IMR-90 (cell line): ENCODE measurements around the gene ATP8B4. TPM values are rescaled to one million over a fixed set of nuclear protein-coding genes. Genes with fewer than 3 reads are reported as not detected.

Experiments
- ATAC-seq: fragments of 200-7000 bp; cut with Tn5 transposase; 2 replicates; pipeline ENCODE4 v1.9.1; 2020; ENCODE audit warnings: low read depth, mild to moderate bottlenecking, moderate library complexity
- BruUV-seq: library from RNA; stranded (reverse); fragments of 400-500 nt; replicated peaks from 2 replicates; lab custom pipeline; 2021; lab: Mats Ljungman, UMichigan
- CTCF ChIA-PET: fragments of 300-600 bp; formaldehyde crosslinking; extraction: SDS; loops from one replicate; lab custom pipeline; 2021; ENCODE audit warnings: antibody characterized with exemption; lab: Yijun Ruan, JAX
- POLR2A ChIA-PET: fragments of 300-600 bp; sonication (Branson Sonifier 250); formaldehyde crosslinking; loops from one replicate; lab custom pipeline; 2022; ENCODE audit warnings: antibody characterized with exemption; ENCODE audit not compliant: unreplicated experiment; lab: Charles Lee
- DNase-seq: peaks from one replicate; pipeline ENCODE4 v3.0.0; 2013
- H2AFZ ChIP-seq: replicated peaks from 2 replicates; pipeline ENCODE3; 2013; ENCODE audit warnings: low read length, mild to moderate bottlenecking; ENCODE audit not compliant: poor library complexity
- H2AK5ac ChIP-seq: 2 replicates; pipeline ENCODE4 v1.6.1; 2013; ENCODE audit warnings: low read depth, low read length, inconsistent platforms
- H2AK9ac ChIP-seq: replicated peaks from 2 replicates; pipeline ENCODE3; 2013; ENCODE audit warnings: mild to moderate bottlenecking, low read depth, low read length, moderate library complexity; ENCODE audit not compliant: poor library complexity
- H2BK120ac ChIP-seq: 2 replicates; pipeline ENCODE4 v1.6.1; 2013; ENCODE audit warnings: low read depth, low read length, inconsistent platforms
- H2BK15ac ChIP-seq: 3 replicates; pipeline ENCODE4 v1.6.1; 2013; ENCODE audit warnings: low read depth, low read length, inconsistent platforms
- H2BK20ac ChIP-seq: 2 replicates; pipeline ENCODE4 v1.6.1; 2013; ENCODE audit warnings: low read depth, mild to moderate bottlenecking, inconsistent platforms, low read length, moderate library complexity
- H2BK5ac ChIP-seq: 2 replicates; pipeline ENCODE4 v1.6.1; 2013; ENCODE audit warnings: mild to moderate bottlenecking, low read depth, low read length, inconsistent platforms; ENCODE audit not compliant: poor library complexity, severe bottlenecking
- H3K14ac ChIP-seq: replicated peaks from 2 replicates; pipeline ENCODE4 v1.6.1; 2013; ENCODE audit warnings: low read depth, low read length, inconsistent platforms
- H3K18ac ChIP-seq: 2 replicates; pipeline ENCODE4 v1.6.1; 2013; ENCODE audit warnings: low read depth, low read length, control low read depth
- H3K23ac ChIP-seq: 2 replicates; pipeline ENCODE4 v1.6.1; 2013; ENCODE audit warnings: low read depth, low read length, inconsistent platforms
- H3K27ac ChIP-seq: 2 replicates; pipeline ENCODE4 v1.5.1; 2013; ENCODE audit warnings: mild to moderate bottlenecking, control low read depth, low read length; ENCODE audit not compliant: insufficient read depth
- H3K27me3 ChIP-seq: 2 replicates; pipeline ENCODE4 v1.6.1; 2013; ENCODE audit warnings: low read length; ENCODE audit not compliant: control insufficient read depth, insufficient read depth
- H3K36me3 ChIP-seq: 2 replicates; pipeline ENCODE4 v1.6.1; 2013; ENCODE audit warnings: low read length, mixed read lengths; ENCODE audit not compliant: control insufficient read depth, insufficient read depth
- H3K4ac ChIP-seq: 2 replicates; pipeline ENCODE4 v1.6.1; 2013; ENCODE audit warnings: low read depth, low read length, inconsistent platforms
- H3K4me1 ChIP-seq: 2 replicates; pipeline ENCODE4 v1.6.1; 2013; ENCODE audit warnings: low read length, mixed read lengths; ENCODE audit not compliant: control insufficient read depth, insufficient read depth
- H3K4me2 ChIP-seq: 2 replicates; pipeline ENCODE4 v1.6.1; 2013; ENCODE audit warnings: low read depth, mild to moderate bottlenecking, control low read depth, low read length, moderate library complexity
- H3K4me3 ChIP-seq: 2 replicates; pipeline ENCODE4 v1.5.1; 2013; ENCODE audit warnings: low read depth, mild to moderate bottlenecking, control low read depth, low read length, moderate library complexity; ENCODE audit not compliant: insufficient read depth
- H3K56ac ChIP-seq: 2 replicates; pipeline ENCODE4 v1.6.1; 2013; ENCODE audit warnings: low read length, inconsistent platforms; ENCODE audit not compliant: insufficient read depth; ENCODE audit errors: extremely low read depth
- H3K79me1 ChIP-seq, 2 experiments: 2 replicates each; pipeline ENCODE4 v1.6.1; 2013; ENCODE audit warnings: low read length in 2 of 2, inconsistent platforms in 1 of 2, low read depth in 1 of 2
- H3K9ac ChIP-seq: 2 replicates; pipeline ENCODE4 v1.6.1; 2013; ENCODE audit warnings: low read depth, low read length, control low read depth
- H3K9me1 ChIP-seq: 2 replicates; pipeline ENCODE4 v1.6.1; 2013; ENCODE audit warnings: low read length, inconsistent platforms; ENCODE audit not compliant: insufficient read depth
- H3K9me3 ChIP-seq: 2 replicates; pipeline ENCODE4 v1.6.1; 2013; ENCODE audit warnings: low read length; ENCODE audit not compliant: control insufficient read depth, insufficient read depth
- H4K20me1 ChIP-seq: 2 replicates; pipeline ENCODE4 v1.6.1; 2013; ENCODE audit warnings: low read length, inconsistent platforms; ENCODE audit not compliant: insufficient read depth
- H4K5ac ChIP-seq: 2 replicates; pipeline ENCODE4 v1.6.1; 2013; ENCODE audit warnings: mild to moderate bottlenecking, low read depth, low read length, control low read depth
- H4K8ac ChIP-seq, 2 experiments: 2 replicates each; pipeline ENCODE4 v1.6.1; 2013; ENCODE audit warnings: low read depth in 2 of 2, low read length in 2 of 2, control low read depth in 1 of 2, inconsistent platforms in 1 of 2
- H4K91ac ChIP-seq: 2 replicates; pipeline ENCODE4 v1.6.1; 2013; ENCODE audit warnings: low read depth, low read length, inconsistent platforms; ENCODE audit not compliant: insufficient read depth
- CTCF ChIP-seq: conservative IDR thresholded peaks from 2 replicates; pipeline ENCODE4 v1.5.1; 2012; ENCODE audit warnings: mild to moderate bottlenecking, low read depth, low read length, improper control_type of control experiment
- FOS ChIP-seq: fragments of 150-350 bp; IDR thresholded peaks from 2 replicates; pipeline ENCODE4 v1.6.1; 2016; ENCODE audit warnings: low read depth, low read length
- MAFK ChIP-seq: IDR thresholded peaks from 2 replicates; pipeline ENCODE4 v1.6.1; 2012; ENCODE audit warnings: low read depth, low read length, improper control_type of control experiment
- MAZ ChIP-seq: IDR thresholded peaks from 2 replicates; pipeline ENCODE4 v1.6.1; 2012; ENCODE audit warnings: low read depth, mild to moderate bottlenecking, low read length, improper control_type of control experiment, moderate library complexity, borderline replicate concordance
- POLR2A ChIP-seq: IDR thresholded peaks from 2 replicates; pipeline ENCODE4 v1.6.1; 2012; ENCODE audit warnings: mild to moderate bottlenecking, low read depth, low read length
- RAD21 ChIP-seq: IDR thresholded peaks from 2 replicates; pipeline ENCODE4 v1.6.1; 2012; ENCODE audit warnings: low read length, improper control_type of control experiment
- RFX5 ChIP-seq: IDR thresholded peaks from 2 replicates; pipeline ENCODE4 v1.8.0; 2012; ENCODE audit warnings: low read depth, mild to moderate bottlenecking, low read length, moderate library complexity
- SMC3 ChIP-seq: fragments of 150-350 bp; IDR thresholded peaks from 2 replicates; pipeline ENCODE4 v1.6.1; 2016; ENCODE audit warnings: low read depth, mild to moderate bottlenecking, antibody characterized with exemption, low read length, moderate library complexity
- USF2 ChIP-seq: fragments of 150-350 bp; IDR thresholded peaks from 2 replicates; pipeline ENCODE4 v1.6.1; 2017; ENCODE audit warnings: mild to moderate bottlenecking, antibody characterized with exemption, low read length, low read depth
- WGBS, 2 experiments: methylation state at CpG; one replicate each; pipeline versions ENCODE4 v1.1.5 to v1.1.7; 2013; ENCODE audit warnings: missing lambda C conversion rate in 2 of 2; ENCODE audit not compliant: insufficient read length in 1 of 2; ENCODE audit errors: extremely low coverage in 2 of 2; 5-methylcytosine and 5-hydroxymethylcytosine counted together
- dilution Hi-C: fragments of 300-500 bp; cut with HindIII; formaldehyde crosslinking; loops from one replicate; pipeline ENCODE4 v1.14.3; 2018; ENCODE audit warnings: low sequenced_read_pairs; ENCODE audit not compliant: unreplicated experiment
- in situ Hi-C: fragments of 300-500 bp; cut with MboI; formaldehyde crosslinking; loops from 3 replicates; pipeline ENCODE4 v1.14.3; 2019; ENCODE audit warnings: low sequenced_read_pairs, inconsistent platforms, mixed read lengths
- intact Hi-C: fragments of 100-400 bp; cut with micrococcal nuclease; formaldehyde crosslinking; loops from 2 replicates; pipeline ENCODE4 v1.10.0; 2022
- polyA plus RNA-seq, 3 experiments: library from polyadenylated mRNA; depleted of rRNA; stranded (reverse); fragments of >200 nt; gene quantifications; 2 replicates each; pipeline ENCODE4 v1.2.3, GENCODE V29; 2012; ENCODE audit warnings: low replicate concordance in 1 of 3
- total RNA-seq: library from RNA; depleted of rRNA; stranded (reverse); fragments of >200 nt; gene quantifications from 2 replicates; pipeline ENCODE4 v1.2.3, GENCODE V29; 2012

The ATP8B4 gene
- total and polyA plus RNA-seq, 2 of the 4 experiments (the other 2 are of a cell fraction): 0.12 to 0.54 TPM

DNA sequence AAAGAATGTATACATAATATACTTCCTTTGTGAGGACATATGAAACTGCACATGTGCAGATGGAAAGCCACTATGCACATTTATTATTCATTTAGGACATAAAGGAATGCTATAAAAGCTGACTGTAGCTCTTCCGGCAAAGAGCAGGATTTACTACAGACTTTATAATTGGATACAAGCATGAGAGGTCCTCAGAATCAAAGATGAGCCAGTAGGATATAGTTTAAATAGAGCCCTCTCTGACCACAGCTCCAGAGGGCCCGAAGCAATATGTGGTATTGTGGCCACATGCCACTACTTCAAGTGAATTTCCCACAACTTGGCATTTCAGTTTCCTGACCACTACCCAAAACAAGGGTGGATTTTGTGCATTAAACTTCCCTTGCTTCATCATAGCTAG, 140.9 kb downstream of the ATP8B4 start:
- no peak overlapping the region for H4K5ac ChIP-seq
- H3K14ac ChIP-seq: no peak overlapping the region
- DNase-seq: no peak
- H3K9me3 ChIP-seq: no peaks in the 10 kb centered on the region
- H2BK15ac ChIP-seq: no peak overlapping the region
- no peak for TF ChIP-seq RAD21
- TF ChIP-seq CTCF: no peak
- TF ChIP-seq MAZ: no peak
- TF ChIP-seq RFX5: no peak
- TF ChIP-seq FOS: no peak
- no peak for TF ChIP-seq SMC3
- TF ChIP-seq USF2: no peak
- no peak for TF ChIP-seq POLR2A
- TF ChIP-seq MAFK: no peak
- H3K4me3 ChIP-seq: no peak overlapping the region
- H2BK5ac ChIP-seq: no peak overlapping the region
- no peak overlapping the region for H2BK120ac ChIP-seq
- no peaks in the 10 kb centered on the region for H3K27me3 ChIP-seq
- ATAC-seq: no peak
- H2BK20ac ChIP-seq: no peak overlapping the region
- H3K36me3 ChIP-seq: no peaks in the 10 kb centered on the region
- H3K4ac ChIP-seq: no peak overlapping the region
- no peak overlapping the region for H3K23ac ChIP-seq
- CTCF ChIA-PET: no interaction called here
- no peak overlapping the region for H4K91ac ChIP-seq
- intact Hi-C loops: no loop called here
- H2AFZ ChIP-seq: no peak overlapping the region
- peaks cover 5% of the 10 kb centered on the region for H3K4me1 ChIP-seq
- no peaks in the 10 kb centered on the region for H3K9me1 ChIP-seq
- H2AK5ac ChIP-seq: no peak overlapping the region
- no CpG with 5 or more reads among the region's 2 CpGs for WGBS, 2 experiments
- no peaks in the 10 kb centered on the region for H3K79me1 ChIP-seq
- no peak overlapping the region for H3K18ac ChIP-seq
- H3K56ac ChIP-seq: no peak overlapping the region
- dilution Hi-C loops: no loop called here
- no TSS peak for BruUV-seq
- H2AK9ac ChIP-seq: no peak overlapping the region
- H3K27ac ChIP-seq: no peak overlapping the region
- no peak overlapping the region for H3K9ac ChIP-seq
- in situ Hi-C loops: no loop called here
- no peak overlapping the region for H4K8ac ChIP-seq
- POLR2A ChIA-PET: interaction anchor here (0.6 kb wide), 1 partner anchor 702 kb away, joined by 11 read pairs; no protein-coding TSS in a partner anchor
- H3K4me2 ChIP-seq: no peak overlapping the region
- H4K20me1 ChIP-seq: no peaks in the 10 kb centered on the region
